22Rv1 (cell line): Measurements from ENCODE around the gene FASLG.

Experiments used
- ZFX ChIP-seq: fragments of 450-650 bp; IDR thresholded peaks from 2 replicates; pipeline ENCODE4 v1.6.1; 2017; ENCODE audit warnings: antibody characterized with exemption, borderline replicate concordance
- TF ChIP-seq, protein P1 (sequence below): fragments of 450-650 bp; IDR thresholded peaks from 2 replicates; pipeline ENCODE4 v1.5.1; 2017; ENCODE audit warnings: mild to moderate bottlenecking

- TF ChIP-seq, protein P1, sequence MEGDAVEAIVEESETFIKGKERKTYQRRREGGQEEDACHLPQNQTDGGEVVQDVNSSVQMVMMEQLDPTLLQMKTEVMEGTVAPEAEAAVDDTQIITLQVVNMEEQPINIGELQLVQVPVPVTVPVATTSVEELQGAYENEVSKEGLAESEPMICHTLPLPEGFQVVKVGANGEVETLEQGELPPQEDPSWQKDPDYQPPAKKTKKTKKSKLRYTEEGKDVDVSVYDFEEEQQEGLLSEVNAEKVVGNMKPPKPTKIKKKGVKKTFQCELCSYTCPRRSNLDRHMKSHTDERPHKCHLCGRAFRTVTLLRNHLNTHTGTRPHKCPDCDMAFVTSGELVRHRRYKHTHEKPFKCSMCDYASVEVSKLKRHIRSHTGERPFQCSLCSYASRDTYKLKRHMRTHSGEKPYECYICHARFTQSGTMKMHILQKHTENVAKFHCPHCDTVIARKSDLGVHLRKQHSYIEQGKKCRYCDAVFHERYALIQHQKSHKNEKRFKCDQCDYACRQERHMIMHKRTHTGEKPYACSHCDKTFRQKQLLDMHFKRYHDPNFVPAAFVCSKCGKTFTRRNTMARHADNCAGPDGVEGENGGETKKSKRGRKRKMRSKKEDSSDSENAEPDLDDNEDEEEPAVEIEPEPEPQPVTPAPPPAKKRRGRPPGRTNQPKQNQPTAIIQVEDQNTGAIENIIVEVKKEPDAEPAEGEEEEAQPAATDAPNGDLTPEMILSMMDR: no peak
- TF ChIP-seq ZFX: no peak
Observed at GRCh38 chr1:172680244-172680643, 21.3 kb downstream of the FASLG start.
